Measurements from ENCODE around the gene C10orf71.

Gene C10orf71

GRCh38 chr10:49292565-49293207 lies 6.3 kb upstream of the C10orf71 start:
- H3K9me3 Mint-ChIP-seq = no peaks in the 10 kb centered on the region
- H3K4me3 Mint-ChIP-seq = no peak overlapping the region
- no peak for DNase-seq (ENCODE audit: low spot score in 2 of 2)
- no peak for ATAC-seq (ENCODE audit: low read depth)
- no peaks in the 10 kb centered on the region for H3K36me3 Mint-ChIP-seq
- H3K4me1 Mint-ChIP-seq = peaks cover 4% of the 10 kb centered on the region
- peaks cover 9% of the 10 kb centered on the region for H3K27me3 Mint-ChIP-seq
- H3K27ac Mint-ChIP-seq = no peak overlapping the region

GRCh38 chr10:49293208-49293603 lies 5.8 kb upstream of the C10orf71 start:
- Mint-ChIP-seq H3K4me3 (no peak overlapping the region), H3K27ac (no peak overlapping the region), H3K9me3 (no peaks in the 10 kb centered on the region), H3K27me3 (peaks cover 9% of the 10 kb centered on the region), H3K4me1 (peaks cover 4% of the 10 kb centered on the region), H3K36me3 (no peaks in the 10 kb centered on the region)
- no peak for ATAC-seq (ENCODE audit: low read depth)
- no peak for DNase-seq (ENCODE audit: low spot score in 2 of 2)

- Mint-ChIP-seq H3K4me1 (peaks cover 12% of the 10 kb centered on the region), H3K27me3 (peaks cover 9% of the 10 kb centered on the region), H3K4me3 (no peak overlapping the region), H3K36me3 (no peaks in the 10 kb centered on the region), H3K9me3 (no peaks in the 10 kb centered on the region), H3K27ac (no peak overlapping the region)
- DNase-seq (ENCODE audit: low spot score in 2 of 2) = no peak
- no peak for ATAC-seq (ENCODE audit: low read depth)
These were observed 4.2 kb upstream of the C10orf71 start for GRCh38 chr10:49294731-49295130.

GRCh38 chr10:49295297-49295696 lies 3.7 kb upstream of the C10orf71 start:
- Mint-ChIP-seq H3K9me3 (no peaks in the 10 kb centered on the region), H3K27ac (no peak overlapping the region), H3K36me3 (no peaks in the 10 kb centered on the region), H3K4me3 (no peak overlapping the region), H3K4me1 (peaks cover 14% of the 10 kb centered on the region), H3K27me3 (peaks cover 9% of the 10 kb centered on the region)
- DNase-seq (ENCODE audit: low spot score in 2 of 2) = no peak
- no peak for ATAC-seq (ENCODE audit: low read depth)

- H3K4me3 Mint-ChIP-seq = no peak overlapping the region
- peaks cover 18% of the 10 kb centered on the region for H3K4me1 Mint-ChIP-seq
- no peaks in the 10 kb centered on the region for H3K36me3 Mint-ChIP-seq
- DNase-seq (ENCODE audit: low spot score in 2 of 2) (no peak), ATAC-seq (ENCODE audit: low read depth) (no peak)
- no peak overlapping the region for H3K27ac Mint-ChIP-seq
- no peaks in the 10 kb centered on the region for H3K9me3 Mint-ChIP-seq
- peaks cover 8% of the 10 kb centered on the region for H3K27me3 Mint-ChIP-seq
These were observed 2.6 kb upstream of the C10orf71 start for GRCh38 chr10:49296382-49296781.

DNA sequence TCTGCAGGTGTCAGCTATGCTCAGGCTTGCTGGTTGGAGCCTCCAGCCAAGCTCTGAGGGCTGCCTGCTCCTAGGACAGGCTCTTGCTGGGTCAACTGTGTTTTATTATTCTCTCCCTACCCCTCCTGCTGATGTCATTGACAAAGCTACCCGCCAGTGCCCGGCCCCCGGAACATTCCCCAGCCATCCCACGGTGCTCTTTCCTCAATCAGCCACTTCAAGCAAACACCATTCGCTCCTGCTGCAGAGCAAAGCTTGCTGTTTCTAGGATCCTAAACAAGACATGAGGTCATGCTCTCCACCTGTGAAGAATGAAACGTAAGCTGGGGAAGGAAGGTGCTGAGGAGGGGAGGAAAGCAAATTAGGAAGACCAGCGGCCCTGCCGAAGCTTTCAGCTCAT lies 2.1 kb upstream of the C10orf71 start:
- Mint-ChIP-seq H3K9me3 (no peaks in the 10 kb centered on the region), H3K36me3 (no peaks in the 10 kb centered on the region), H3K4me3 (no peak overlapping the region), H3K27ac (no peak overlapping the region), H3K27me3 (peaks cover 7% of the 10 kb centered on the region), H3K4me1 (peaks cover 19% of the 10 kb centered on the region)
- no peak for DNase-seq (ENCODE audit: low spot score in 2 of 2)
- no peak for ATAC-seq (ENCODE audit: low read depth)

DNA sequence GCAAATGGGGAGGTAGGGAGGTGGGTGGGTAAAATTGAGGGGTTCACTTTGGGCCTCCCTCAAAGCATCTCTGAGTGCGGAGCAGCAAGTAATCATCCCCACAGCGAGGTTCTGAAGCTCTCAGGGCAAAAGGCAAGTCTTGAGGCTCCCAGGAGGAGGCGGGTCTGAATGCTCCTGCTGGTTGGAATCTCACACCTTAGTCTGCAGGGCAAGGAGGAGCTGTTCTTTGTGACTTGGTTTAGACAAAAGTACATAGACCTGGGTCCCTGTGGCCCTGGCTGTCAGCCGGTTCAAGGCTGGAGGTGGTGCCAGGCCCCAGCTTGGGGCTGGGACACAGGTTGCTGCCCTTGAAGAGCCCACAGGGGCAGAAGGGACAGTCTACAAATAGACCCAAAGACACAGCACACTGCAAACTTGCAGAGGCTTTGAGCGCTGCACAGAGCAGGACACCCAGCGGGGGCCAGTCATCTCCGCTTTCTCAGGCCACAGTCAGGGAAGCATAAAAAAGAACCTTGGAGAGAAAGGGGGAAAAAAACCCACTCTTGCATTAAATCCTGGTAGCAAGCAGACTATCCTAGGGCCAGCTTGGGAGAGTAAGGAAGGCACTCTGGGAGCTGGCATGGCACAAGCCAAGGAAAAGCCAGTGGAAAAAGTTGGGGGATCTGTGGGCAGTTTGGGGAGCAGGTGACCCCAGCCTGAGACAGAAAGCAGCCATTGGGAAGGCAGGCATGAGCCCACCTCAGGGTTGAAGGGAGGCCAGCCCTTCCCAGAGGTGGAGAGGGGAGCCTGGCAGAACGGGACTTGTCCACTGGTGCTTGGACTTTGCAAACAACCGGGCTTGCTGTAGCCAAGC lies 926 bp upstream of the C10orf71 start:
- peaks cover 16% of the 10 kb centered on the region for H3K4me1 Mint-ChIP-seq
- no peaks in the 10 kb centered on the region for H3K9me3 Mint-ChIP-seq
- no peak for DNase-seq (ENCODE audit: low spot score in 2 of 2)
- no peaks in the 10 kb centered on the region for H3K36me3 Mint-ChIP-seq
- ATAC-seq (ENCODE audit: low read depth) = no peak
- H3K27me3 Mint-ChIP-seq = peaks cover 1% of the 10 kb centered on the region
- no peak overlapping the region for H3K27ac Mint-ChIP-seq
- no peak overlapping the region for H3K4me3 Mint-ChIP-seq

DNA sequence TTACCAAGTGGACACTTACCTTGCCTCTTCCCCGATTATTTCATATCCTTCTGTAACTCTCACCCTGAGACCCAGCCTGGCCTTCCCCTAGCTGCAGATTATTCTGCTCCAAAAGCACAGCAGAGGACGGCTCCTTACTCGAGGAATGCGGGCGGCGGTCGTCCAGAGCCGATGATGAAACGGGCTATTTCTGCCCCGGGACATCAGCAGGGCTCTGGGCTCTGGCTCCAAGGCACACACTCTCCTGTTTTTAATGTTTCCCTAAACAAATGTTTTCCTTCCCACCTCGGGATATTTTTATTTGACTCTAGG lies 343 bp upstream of the C10orf71 start:
- ATAC-seq (ENCODE audit: low read depth) = no peak
- H3K36me3 Mint-ChIP-seq = no peaks in the 10 kb centered on the region
- H3K27ac Mint-ChIP-seq = no peak overlapping the region

GRCh38 chr10:49299816-49300139 lies 808 bp downstream of the C10orf71 start:
- Mint-ChIP-seq H3K36me3 (no peaks in the 10 kb centered on the region), H3K4me1 (peaks cover 16% of the 10 kb centered on the region), H3K9me3 (no peaks in the 10 kb centered on the region), H3K27me3 (no peaks in the 10 kb centered on the region), H3K4me3 (peak overlapping the region; percentile 24), H3K27ac (peak overlapping the region; percentile 37)
- peak; percentile 88 for ATAC-seq (ENCODE audit: low read depth)
- peak in 1 of 2 donors; percentile 27 for DNase-seq (ENCODE audit: low spot score in 2 of 2)

More for the DNA sequence above, 343 bp upstream of the C10orf71 start:
- H3K9me3 Mint-ChIP-seq = no peaks in the 10 kb centered on the region
- H3K4me3 Mint-ChIP-seq = no peak overlapping the region
- no peak for DNase-seq (ENCODE audit: low spot score in 2 of 2)
- H3K4me1 Mint-ChIP-seq = peaks cover 16% of the 10 kb centered on the region
- H3K27me3 Mint-ChIP-seq = no peaks in the 10 kb centered on the region

DNA sequence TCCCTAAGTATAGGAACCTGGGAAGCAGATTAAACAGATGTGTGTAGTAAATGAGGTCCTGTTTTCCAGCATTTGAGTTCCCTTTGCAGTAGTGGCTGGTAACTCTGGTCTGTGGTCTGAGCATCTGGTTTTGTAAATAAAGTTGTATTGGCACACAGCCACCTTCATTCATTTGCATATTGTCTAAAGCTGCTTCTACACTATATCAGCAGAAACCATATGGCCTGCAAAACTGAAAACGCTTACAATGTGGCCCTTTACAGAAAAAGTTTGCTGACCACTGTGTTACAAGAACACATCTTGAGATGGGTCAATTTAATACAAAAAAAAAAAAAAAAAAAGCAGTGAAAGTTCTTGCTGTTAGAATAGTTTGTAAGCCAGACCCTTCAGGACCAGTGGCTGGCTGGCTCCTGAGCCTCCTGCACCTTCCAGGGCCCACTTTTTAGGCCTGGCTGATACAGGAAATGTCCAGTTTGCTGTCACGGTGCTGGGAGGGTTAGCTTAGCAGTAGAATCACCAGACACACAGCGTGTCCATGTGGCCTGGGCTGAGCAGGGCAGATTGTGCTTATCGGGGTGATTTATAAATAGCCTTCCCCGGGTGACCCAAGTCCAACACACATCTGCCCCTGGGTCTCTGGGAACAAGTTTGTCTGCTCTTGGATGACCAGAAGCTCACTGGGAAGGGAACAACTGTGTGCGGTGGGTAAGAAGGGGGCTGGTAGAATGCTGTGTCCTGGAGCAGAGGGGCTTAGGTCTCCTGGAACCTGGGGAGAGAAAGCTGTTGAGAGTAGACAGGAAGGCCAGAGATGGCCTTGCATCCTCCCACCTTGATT lies 1.4 kb downstream of the C10orf71 start:
- no peaks in the 10 kb centered on the region for H3K27me3 Mint-ChIP-seq
- no peaks in the 10 kb centered on the region for H3K36me3 Mint-ChIP-seq
- DNase-seq (ENCODE audit: low spot score in 2 of 2) (no peak), ATAC-seq (ENCODE audit: low read depth) (peak; percentile 74)
- peak overlapping the region; percentile 37 for H3K27ac Mint-ChIP-seq
- H3K9me3 Mint-ChIP-seq = no peaks in the 10 kb centered on the region
- H3K4me3 Mint-ChIP-seq = peak overlapping the region; percentile 24
- peaks cover 16% of the 10 kb centered on the region for H3K4me1 Mint-ChIP-seq

DNA sequence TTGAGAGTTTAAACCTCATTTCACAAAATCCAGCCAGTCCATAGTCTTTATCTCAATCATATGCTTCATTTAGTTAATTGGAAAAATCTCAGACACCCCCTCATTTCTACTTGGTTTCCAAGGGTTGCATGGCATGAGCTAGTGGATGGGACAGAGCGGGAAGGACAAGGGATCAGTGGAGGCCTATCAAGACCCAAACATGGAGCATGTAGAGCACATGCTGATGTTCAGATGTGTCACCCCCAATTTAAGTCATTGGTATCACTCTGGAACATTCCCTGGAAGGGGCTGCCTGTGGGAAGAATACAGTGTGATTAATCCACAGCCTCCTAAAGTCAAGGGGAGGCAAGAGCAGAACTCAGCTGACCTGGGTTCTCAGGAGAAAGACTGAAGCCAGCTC lies 2.3 kb downstream of the C10orf71 start:
- ATAC-seq (ENCODE audit: low read depth) (no peak), DNase-seq (ENCODE audit: low spot score in 2 of 2) (no peak)
- Mint-ChIP-seq H3K27me3 (no peaks in the 10 kb centered on the region), H3K9me3 (no peaks in the 10 kb centered on the region), H3K4me1 (peaks cover 16% of the 10 kb centered on the region), H3K36me3 (no peaks in the 10 kb centered on the region), H3K27ac (no peak overlapping the region), H3K4me3 (no peak overlapping the region)

GRCh38 chr10:49302088-49302487 lies 3.1 kb downstream of the C10orf71 start:
- ATAC-seq (ENCODE audit: low read depth) = no peak
- Mint-ChIP-seq H3K27ac (no peak overlapping the region), H3K4me1 (peaks cover 16% of the 10 kb centered on the region), H3K9me3 (no peaks in the 10 kb centered on the region), H3K4me3 (no peak overlapping the region), H3K27me3 (no peaks in the 10 kb centered on the region), H3K36me3 (no peaks in the 10 kb centered on the region)
- DNase-seq (ENCODE audit: low spot score in 2 of 2) = no peak

DNA sequence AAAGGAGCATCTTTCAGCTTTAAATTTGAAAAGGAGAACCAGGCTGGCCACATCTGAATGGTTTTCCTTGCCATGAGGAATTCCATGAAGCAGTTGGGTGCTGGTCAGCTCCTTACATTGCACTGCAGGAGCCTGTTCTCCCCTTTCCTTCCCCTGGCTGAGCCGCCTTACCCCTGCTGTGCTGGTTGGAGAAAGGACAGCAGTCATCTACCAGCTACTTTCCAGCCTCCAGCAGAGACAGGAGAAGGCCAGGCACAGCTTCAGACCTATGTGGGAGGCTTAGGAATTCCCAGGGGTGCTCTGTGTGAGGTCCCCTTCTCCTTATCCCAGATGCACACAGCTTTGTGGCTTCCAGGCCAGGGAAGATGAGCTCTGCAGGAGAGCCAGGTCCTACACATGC lies 4.7 kb downstream of the C10orf71 start:
- Mint-ChIP-seq H3K4me3 (no peak overlapping the region), H3K9me3 (no peaks in the 10 kb centered on the region), H3K36me3 (no peaks in the 10 kb centered on the region), H3K27me3 (no peaks in the 10 kb centered on the region), H3K27ac (no peak overlapping the region), H3K4me1 (peaks cover 16% of the 10 kb centered on the region)
- DNase-seq (ENCODE audit: low spot score in 2 of 2) (no peak), ATAC-seq (ENCODE audit: low read depth) (no peak)

- Mint-ChIP-seq H3K27ac (no peak overlapping the region), H3K27me3 (no peaks in the 10 kb centered on the region), H3K4me3 (no peak overlapping the region), H3K4me1 (peaks cover 16% of the 10 kb centered on the region), H3K9me3 (peaks cover 1% of the 10 kb centered on the region), H3K36me3 (no peaks in the 10 kb centered on the region)
- DNase-seq (ENCODE audit: low spot score in 2 of 2) (no peak), ATAC-seq (ENCODE audit: low read depth) (no peak)
These were observed 5.2 kb downstream of the C10orf71 start for GRCh38 chr10:49304137-49304536.
